Islet of Langerhans (tissue), 1 donor: Measurements from ENCODE around the gene ATP1A3.
"Not testable (repeated sequence)": the region's sequence is repeated elsewhere in the genome, so short reads cannot be mapped to it uniquely, and the experiment has no call there.

Experiments
- FAIRE-seq: peaks from one replicate; lab custom pipeline; 2011; peaks lifted over from hg19 to GRCh38; lab: Jason Lieb, UNC

The ATP1A3 gene

DNA sequence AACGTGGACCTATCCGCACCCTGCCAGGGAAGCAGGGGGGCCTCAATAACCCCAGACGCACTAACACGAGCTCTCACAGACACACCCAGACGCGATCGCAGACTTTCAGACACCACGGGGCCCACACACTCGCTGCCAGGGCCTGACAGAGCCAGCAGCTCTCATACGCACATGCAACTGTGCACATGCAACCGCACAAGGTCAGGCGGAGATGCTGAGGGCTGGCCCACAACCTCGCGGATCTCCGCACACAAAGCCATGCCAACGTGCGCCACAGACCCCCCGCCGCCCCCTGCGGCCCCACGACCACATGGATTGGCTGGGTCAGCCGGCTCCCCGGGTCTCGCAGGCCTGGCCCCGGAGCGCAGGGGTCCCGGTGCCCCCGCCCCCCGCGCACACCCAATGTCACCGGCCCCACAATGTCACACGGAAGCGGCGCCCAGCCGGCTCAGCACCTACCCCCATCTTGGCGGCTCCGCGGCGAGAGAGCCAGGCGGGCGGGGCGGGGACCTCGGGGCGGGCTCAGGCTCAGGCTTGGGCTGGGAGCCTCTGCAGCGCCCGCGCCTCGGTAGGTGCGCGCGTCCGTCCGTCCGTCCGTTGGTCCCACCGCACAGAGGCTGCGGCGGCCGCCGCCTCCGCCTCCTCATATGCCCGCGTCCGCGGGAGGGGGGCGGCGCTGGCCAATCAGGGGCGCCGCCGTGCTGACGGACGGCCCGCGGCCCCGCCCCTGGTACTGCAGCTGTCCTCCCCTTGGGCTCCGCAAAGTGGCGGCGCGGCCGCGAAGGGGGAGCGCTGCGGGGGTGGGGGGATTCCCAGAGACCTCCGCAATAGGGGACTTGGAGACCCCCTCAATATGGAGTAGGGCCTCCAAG lies at the start of gene ATP1A3:
Gene ATP1A3 (minus strand): TSS at position 619 of the 872 bp plus-strand sequence. CDS start 154 bp downstream, at position 465.
- FAIRE-seq: no peak

DNA sequence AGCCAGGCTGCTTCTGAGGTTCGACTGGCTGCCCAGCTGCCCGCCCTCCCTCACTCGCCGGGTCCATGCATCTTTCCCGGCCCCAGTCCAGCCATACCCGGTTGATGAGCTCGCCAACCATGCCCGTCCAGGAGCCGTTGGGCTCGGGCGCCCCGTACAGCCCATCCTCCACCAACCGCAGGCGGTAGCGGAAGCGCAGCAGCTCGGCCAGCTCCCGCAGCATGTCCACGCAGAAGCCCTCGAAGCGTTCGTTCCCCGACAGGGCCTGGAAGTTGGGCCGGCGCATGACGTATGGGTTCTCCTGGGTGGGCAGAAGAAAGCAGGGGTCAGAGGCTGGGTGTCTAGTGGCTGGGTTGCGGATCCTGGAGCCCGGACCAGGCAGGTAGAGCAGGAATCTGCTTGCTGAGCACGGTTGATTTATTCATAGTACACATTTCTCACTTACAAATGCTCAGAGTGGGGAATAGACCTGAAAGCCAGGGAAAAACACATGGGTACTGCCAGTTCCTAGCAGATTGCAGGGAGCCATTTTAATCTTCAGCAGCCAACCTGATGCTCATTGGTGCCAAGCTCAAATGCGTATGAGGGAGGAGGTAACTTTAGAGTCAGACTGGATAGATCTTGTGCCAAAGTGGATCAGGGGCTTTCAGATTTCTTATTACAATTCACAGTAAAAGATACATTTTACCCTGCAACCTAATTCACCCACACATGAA lies 48.6 kb upstream of the ATP1A3 start:
- FAIRE-seq: no peak

DNA sequence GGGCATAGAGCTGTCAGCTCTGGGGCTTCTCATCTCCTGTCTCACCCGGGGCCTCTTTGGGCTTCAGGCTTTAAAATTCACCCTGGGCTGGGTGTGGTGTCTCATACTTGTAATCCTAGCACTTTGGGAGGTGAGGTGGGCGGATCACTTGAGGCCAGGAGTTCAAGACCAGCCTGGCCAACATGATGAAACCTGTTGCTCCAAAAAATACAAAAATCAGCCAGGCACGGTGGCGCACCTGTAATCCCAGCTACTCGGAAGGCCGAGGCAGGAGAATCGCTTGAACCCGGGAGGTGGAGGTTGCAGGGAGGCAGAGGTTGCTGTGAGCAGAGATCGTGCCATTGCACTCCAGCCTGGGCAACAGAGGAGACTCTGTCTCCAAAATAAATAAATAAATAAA lies 46.5 kb upstream of the ATP1A3 start:
- FAIRE-seq: not testable (repeated sequence)

DNA sequence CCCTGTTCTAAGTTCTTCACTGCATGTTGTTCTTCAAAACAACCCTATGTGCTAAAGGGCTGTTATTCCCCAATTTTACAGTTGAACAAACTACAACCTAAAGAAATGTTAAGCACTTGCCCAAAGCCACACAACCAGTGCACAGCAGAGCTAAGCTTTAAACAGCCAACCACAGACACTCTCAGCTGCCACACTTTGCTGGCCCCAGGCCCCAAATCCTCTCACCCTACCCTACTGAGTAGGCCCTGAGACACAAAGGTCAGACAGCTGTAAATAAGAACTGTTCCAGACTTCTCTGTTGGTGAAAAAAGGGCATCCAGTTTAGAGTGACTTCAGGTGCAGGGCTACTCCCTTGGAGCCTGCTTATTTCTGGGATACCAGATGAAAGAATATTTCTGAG lies 46.0 kb upstream of the ATP1A3 start:
- FAIRE-seq: no peak

DNA sequence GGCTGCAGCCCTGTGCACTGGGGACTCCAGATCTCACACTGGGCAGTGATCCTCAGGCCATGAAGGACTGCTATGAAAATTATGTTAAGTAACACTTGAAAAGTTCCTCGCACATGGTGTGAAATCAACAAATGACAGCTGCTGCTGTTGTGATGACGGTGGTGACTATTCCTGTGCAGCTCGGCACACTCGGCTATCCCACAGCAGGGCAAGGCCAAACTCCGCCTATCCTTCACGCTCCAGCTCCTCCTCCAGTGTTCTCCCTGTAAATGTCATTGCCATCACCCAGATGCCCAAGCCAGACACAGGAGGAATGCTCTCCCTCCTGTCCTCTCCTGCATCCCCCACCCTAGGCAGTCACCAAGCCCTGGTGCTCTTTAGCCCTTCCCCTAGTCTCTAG lies 44.6 kb upstream of the ATP1A3 start:
- FAIRE-seq: no peak

DNA sequence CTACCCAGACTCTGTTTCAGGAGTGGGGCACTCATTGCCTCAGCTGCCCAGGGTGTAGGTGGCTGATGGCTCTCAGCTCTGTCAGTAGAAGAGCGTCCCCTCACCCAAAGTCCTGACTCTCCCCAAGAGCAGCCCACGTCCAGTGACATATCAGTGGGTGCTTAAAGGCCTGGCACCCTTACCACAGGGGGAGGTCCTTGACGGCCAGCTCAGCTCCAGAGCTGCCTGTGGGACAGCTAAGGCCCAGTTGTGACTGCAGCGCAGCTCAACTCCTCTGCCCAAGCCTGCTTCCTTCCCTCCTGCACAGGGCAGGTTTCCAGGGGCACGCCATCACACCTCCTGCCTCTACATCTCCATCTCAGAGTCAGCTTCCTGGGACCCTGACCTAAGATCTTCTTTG lies 43.6 kb upstream of the ATP1A3 start:
- no peak for FAIRE-seq

DNA sequence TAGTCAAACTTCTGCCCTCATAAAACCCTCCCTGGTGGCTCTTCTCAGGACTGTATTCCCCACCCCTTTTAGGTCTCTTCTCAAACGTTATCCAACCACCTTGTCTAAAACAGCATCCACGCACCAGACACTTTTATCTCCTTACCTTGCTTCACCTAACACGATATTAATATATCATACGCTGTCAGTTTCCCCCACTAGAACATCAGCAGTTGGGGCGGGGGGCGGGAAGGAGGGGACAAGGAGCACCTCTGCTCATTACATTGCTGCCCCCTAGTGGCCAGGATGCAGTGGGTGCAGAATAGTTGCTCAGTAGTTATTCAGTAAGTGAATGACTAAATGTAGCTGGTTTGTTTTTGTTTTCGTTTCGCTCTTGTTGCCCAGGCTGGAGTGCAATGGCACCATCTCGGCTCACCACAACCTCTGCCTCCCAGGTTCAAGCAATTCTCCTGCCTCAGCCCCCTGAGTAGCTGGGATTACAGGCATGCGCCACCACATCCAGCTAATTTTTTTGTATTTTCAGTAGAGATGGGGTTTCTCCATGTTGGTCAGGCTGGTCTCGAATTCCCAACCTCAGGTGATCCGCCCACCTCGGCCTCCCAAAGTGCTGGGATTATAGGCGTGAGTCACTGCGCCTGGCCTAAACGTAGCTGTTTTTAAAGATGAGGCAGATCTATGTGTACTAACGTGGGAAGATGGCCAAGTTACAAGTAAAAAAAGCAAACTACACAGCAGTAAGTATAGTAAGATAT lies 40.8 kb upstream of the ATP1A3 start:
- FAIRE-seq: not testable (repeated sequence)

DNA sequence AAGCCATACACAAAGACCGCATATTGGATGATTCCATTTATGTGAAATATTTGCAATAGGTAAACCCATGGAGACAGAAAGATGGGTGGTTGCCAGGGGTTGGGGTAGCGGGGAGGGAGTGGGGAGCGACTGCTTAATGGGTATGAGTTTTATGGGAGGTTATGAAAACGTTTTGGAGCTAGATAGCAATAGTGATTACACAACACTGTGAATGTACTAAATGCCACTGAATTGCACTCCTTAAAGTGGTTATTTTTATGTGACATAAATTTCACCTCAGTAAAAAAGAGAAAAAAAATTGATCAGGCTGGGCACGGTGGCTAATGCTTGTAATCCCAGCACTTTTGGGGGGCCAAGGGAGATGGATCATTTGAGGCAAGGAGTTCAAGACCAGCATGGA lies 39.4 kb upstream of the ATP1A3 start:
- no peak for FAIRE-seq

DNA sequence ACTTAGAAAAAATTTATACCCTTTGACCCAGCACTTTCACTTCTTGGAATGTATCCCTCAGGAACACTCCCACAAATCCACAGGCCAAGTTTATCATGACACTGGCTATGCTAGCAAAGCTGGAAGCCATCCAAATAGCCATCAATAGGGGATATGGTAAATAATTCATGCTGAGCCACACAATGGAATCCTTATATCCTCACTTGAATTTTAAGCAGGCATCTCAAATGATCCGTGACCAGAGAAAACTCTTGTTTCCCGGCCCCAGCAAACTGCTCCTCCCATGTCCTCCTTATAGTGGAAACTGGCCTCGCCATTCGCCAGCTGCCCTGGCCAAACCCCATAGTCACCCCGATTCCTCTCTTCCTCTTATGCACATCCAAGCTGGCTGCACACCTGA lies 38.4 kb upstream of the ATP1A3 start:
- no peak for FAIRE-seq

DNA sequence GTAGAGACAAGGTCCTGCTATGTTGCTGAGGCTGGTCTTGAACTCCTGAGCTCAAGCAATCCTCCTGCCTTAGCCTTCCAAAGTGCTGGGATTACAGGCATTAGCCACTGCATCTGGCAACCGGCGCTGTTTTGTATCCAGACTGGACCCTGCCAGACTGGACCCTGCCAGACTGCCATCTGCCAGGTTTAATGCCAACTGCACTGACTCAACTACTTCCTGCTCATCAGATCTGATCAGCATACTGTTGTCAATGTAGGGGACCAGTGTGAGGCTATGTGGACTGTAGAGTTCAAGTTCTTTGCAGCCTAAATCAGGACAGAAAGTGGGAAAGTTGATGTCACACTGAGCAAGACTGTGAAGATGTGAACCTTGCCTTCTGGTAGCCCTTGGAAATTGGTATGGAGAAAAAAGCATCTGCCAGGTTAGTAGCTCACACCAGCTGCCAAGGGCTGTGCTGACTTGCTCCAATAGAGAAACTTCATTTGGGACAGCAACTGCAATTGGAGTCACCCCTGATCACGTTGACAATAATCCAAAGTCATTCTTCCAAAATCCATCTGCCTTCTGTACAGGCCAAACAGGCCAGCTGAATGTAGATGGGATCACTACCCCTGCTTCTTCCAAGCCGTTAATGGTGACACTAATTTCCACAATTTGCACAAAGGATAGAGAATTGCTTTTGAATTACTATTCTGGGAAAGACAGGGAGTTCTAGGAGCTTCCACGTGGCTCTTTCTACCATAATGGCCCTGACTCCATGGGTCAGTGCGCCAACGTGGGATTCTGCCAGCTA lies 36.8 kb upstream of the ATP1A3 start:
- FAIRE-seq: no peak

DNA sequence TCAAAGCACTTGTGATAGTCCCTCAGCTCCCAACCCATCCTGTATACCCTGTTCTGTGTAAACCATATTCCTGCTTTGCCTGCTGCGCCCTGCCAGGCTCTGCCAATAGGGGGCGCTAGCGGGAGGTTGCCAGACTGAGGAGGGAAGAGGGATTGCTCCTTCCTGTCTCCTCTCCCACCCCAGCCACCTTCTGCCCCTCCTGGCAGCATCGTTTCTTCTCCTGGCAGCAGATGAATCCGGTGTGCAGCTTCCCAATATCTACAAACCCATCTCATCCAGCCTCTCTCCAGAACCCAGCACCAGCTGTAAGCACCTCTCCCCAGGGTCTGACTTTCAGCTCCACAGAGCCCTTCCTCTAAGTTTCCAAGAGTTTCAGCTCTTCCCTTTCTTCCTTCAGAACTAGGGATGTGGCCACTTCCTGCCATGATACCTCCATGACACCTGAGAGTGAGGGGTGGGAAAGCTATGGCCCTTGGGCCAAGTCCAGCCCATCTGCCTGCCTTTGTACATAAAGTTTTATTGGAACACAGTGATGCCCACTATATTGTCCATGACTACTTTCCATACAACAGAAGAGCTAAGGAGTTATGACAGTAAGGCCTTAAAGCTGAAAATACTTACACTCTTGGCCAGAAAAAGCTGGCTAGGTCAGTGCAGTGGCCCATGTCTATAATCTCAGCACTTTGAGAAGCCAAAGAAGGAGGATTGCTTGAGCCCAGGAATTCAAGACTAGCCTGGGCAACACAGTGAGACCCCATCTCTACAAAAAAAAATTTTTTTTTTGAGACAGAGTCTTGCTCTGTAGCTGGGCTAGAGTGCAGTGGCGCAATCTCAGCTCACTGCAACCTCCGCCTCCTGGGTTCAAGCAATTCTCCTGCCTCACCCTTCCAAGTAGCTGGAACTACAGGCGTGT lies 34.5 kb upstream of the ATP1A3 start:
- FAIRE-seq: no peak

DNA sequence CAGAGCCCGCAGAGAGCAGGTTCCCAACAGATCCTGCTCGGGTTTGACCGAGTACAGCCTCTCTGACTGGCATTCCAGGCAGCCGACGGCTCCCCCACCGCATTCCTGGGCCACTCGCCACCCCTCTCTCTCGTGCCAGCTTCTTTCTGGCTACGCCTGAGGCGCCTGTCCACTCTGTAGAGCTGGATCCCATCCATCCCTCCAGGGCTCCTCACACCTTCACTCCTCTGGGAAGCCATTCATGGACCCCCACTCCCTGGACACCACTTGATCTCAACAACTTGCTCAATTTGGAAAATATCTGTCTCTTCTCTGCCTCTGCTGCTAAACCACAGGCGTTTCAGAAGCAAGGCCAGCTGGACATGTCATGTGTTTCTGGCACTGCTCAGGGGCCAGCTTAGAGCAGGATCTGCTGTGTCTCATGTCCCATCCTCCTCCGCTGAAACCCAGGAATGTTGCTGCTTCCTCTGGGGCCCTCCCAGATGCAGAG lies 30.6 kb upstream of the ATP1A3 start:
- FAIRE-seq: no peak

DNA sequence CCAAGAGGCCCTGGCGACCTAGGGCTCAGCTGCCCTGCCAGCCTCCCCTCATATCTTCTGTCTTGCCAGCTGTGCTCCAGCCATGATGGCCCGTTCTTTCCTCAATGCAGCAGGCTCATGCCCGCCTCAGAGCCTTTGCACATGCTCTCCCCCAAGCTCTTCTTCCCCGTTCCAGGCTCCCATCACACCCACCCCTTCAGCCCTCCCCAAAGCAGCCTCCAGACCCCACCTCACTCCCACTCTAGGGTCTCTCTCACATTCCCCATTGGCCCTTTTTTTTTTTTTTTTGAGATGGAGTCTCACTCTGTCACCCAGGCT lies 29.9 kb upstream of the ATP1A3 start:
- no peak for FAIRE-seq

DNA sequence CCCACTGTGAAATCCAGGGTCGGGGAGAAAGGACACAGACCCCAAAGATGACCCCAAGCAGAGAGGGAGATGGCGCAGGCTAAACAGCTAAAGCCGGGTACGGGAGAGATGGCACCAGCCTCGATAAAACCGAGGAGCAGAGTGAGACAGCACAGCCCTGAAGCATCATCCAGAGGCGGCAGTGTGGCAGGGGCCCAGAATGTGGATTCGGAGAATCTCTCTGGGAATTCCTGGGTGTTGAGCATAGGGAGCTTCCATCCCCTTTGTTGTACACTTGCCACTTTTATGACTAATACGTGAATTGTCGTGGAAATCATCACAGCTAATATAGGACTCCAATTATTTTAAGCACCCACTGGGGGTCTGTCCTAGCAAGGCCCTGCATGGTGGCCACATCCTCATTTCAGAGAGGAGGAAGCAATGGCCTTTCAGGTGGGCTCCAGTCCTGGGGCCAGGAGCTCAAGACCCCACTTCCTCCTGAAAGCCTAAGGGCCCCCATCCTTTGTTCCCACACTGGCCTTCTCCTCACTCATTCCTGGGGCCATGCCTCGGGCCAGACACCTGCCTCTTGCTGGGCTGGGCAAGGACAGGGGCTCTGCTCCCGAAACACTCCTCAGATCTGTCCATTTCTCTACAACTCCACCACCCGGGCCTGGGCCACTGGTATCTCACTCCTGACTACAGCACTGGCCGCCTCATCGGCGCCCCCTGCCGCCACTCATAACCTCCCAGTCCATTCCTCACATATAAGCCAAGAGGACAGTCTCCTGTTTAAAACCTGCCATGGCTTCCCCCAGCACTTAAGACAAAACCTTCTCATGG lies 29.3 kb upstream of the ATP1A3 start:
- no peak for FAIRE-seq

DNA sequence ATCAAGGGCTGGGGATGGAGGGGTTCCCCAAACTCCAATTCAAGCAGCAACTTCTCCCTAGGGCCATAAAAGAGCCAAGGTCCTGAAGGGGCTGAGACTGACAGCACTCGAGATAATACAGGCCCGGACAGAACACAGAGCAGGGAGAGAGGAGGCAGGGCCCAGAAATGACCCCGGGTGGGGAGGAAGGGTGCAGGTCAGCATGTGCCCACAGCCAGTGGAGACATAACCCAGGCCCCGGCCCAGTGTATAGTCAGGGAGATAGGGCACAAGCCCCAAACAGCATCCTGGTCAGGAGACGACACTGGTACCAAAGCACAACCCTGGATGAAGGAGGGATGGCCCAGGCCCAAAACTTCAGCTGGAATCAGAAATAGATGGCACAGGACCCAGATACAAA lies 28.6 kb upstream of the ATP1A3 start:
- no peak for FAIRE-seq

DNA sequence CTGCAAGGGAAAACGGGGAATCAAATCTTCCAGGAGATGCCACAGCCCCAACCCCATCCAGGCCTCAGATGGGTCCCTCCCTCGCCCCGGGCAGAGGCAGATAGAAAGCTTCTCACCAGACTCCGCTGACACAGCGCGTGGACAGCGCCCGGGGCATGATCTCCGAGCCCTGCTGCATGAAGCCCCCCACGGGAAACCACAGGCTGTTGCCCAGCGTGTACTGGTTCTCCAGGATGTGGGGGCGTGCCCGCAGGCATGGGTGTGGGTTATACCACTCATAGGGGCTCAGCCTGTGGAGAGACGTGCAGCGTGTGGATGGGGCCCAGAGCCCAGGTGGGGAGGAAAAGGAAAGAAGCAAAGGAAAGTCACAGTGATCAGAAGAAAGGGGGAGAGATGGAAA lies 27.2 kb upstream of the ATP1A3 start:
- FAIRE-seq: no peak

DNA sequence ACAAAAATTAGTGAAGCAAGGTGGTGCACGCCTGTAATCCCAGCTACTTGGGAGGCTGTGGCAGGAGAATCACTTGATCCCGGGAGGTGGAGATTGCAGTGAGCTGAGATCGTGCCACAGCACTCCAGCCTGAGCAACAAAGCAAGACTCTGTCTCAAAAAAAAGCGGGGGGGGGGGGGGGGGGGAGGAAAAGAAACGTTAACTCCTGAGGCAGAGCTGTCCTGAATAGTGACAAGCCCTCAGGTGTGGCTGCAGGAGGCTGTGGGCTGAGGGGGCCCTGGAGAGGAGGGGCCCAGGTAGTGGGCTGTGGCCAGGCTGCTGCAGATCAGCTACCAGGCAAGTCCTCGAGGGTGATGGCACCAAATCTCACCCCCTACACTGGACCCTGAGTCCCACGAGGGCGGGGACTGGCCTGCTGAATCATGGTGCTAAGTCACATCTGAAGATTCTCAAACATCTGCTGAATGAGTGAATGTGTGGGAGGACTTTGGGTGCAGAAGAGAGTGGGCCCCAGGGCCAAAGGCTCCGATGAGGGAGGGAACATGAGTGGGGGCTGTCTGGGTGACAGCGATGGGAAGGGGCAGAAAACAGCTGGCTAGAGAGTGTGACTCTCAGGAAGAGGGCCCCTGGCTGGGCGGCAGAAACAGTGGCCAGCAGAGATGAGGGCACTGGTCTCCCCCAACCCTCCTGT lies 24.6 kb upstream of the ATP1A3 start:
- no peak for FAIRE-seq

DNA sequence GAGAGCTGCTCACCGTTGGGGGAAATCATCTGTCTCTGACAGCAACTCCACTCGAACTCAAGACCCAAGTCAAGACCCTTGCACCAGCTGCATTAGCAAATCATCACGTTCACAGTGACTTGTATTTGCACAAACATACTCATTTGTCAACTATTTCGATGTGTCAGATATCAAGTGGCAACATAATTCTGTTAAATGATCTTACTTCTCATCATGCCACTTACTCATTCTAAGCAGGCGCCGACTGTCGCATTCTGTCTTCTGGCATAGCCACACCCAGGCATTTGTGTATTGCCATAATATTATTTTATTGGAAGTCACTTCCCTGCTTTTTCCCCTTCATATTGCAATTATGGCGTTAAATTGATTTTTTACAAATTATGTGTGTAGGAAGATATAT lies 23.0 kb upstream of the ATP1A3 start:
- no peak for FAIRE-seq

DNA sequence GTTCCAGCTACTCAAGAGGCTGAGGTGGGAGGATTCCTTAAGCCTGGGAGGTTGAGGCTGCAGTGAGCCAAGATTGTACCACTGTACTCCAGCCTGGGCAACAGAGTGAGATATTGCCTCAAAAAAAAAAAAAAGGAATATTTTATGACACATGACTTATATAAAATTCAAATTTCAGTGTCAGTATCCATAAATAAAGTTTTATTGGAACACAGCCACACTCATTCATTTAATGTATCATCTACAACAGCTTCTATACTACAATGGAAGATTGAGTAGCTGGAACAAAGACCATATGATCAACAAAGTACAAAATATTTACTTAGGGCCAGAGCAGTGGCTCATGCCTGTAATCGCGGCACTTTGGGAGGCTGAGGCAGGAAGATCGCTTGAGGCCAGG lies 18.7 kb upstream of the ATP1A3 start:
- not testable (repeated sequence) for FAIRE-seq
